HG02678 (cell line): ENCODE results near the gene SFT2D2.
A peak's percentile ranks its signal among the peaks of the same experiment; 100 is the strongest.
"Not testable (repeated sequence)": the region's sequence is repeated elsewhere in the genome, so short reads cannot be mapped to it uniquely, and the experiment has no call there.

ENCODE experiments used
- ATAC-seq: cut with Tn5 transposase; IDR thresholded peaks from one replicate; pipeline ENCODE4 v1.9.1; 2021; ENCODE audit warnings: mild to moderate bottlenecking, moderate library complexity; ENCODE audit not compliant: unreplicated experiment

Gene SFT2D2

GRCh38 chr1:168225476-168226190 is at the start of gene SFT2D2:
Gene SFT2D2 (plus strand): TSS chr1:168226004. CDS start chr1:168226080, 76 bp downstream.
- ATAC-seq: peak; percentile 87

DNA sequence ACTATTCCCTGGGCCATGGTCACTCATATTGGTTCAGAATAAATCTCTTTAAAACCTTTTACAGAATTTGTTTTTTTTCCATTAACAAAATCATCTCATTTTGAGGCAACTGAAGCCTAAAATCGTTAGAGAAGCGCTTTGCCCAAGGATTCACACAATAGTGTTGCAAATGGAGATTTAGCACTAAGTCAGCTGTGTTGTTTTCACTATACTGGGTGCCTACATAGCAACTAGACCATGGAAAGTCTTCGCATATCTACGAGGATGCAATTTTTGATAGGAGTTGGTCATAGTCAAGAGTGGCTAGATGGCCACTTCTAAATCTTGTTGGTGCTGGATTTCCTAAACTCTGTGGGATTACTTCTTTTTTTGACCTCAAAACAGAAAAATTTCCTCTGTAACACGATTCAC is 47.6 kb upstream of the SFT2D2 start:
- ATAC-seq: no peak

DNA sequence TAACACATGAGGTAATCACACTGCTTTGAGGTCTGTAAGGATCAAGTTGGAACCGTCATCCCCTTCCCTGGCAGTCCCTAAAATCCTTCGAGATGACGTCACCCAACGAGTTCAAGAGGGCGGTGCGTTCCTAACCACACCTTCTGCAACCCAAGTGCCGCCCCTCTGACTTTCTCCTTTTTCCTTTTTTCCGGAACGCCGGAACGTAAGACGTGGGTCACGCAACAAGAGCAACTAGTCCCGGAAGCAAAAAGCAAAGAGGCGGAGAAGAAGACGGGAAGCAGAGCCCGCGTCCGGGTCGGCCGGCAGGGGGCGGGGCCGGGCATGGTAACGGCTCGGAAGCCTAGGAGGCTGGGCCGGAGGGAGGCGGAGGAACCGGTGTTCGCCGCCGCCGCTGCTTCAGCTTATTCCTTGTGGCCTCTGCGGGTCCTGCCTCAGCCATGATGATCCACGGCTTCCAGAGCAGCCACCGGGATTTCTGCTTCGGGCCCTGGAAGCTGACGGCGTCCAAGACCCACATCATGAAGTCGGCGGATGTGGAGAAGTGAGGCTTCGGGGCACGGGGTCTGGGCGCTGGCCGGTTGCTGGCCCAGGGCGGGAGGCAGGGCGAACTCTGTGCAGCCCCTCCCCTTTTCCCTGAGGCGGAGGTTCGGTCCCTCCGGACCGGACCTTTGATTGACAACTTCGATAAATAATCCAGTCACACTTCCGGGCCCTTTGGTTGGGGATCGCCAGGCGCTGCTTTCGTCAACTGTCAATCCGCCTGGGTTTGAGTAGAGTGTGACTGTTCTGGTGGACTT is 47.0 kb upstream of the SFT2D2 start, which contains the start of gene TIPRL:
TSS of gene TIPRL (plus strand) at position 325 of the 800 bp plus-strand sequence. CDS start at position 441, 116 bp downstream.
- peak; percentile 93 for ATAC-seq

DNA sequence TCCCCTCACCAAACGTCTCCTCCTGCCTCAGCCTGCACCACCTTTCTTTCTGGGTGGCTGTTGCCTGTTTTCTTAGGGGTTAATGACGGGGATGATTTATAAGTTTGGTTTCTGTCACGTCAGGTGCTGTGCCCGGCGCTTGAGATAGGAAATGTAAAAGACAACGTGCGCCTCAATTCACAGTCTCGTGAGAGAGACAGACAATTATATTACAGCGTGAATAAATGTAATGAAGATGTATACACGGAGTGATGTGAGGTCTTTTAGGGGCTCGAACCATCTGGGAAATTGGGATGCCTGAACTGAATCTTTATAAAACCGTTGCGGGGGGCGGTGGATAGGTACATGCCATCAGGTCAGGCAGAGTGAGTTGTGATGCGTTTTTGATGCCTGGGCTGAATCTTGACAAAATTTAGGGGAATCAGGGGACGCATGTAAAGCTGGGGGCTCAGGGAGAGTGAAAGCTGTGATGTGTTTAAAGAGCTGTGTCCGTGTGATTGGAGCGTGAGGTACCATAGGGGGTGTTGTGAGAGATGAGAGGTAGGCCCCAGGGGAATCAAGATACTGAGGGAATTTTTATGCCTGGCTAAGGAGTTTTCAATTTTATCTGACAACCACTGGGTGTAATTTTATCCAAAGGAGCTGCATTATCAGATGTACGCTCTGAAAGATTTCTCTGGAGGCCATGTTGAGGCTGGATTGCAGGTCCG is 46.2 kb upstream of the SFT2D2 start:
- no peak for ATAC-seq

DNA sequence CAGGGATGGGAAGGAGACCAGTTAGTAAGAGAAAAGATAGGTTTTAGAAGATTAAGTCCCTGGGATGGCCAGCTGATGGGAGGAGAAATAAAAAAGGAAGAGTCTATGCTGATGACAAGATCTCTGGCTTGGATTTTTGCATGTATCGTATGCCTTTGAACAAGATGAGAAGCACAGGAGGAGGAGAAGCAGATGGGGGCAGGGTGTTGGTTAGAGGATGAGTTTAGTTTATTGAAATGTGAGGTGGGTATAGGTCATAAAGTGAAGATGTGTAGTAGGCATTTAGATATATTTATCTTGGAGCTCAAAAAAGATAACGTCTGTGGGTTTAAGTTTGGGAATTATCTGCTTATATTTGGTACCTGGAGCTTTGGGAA is 45.7 kb upstream of the SFT2D2 start:
- no peak for ATAC-seq

DNA sequence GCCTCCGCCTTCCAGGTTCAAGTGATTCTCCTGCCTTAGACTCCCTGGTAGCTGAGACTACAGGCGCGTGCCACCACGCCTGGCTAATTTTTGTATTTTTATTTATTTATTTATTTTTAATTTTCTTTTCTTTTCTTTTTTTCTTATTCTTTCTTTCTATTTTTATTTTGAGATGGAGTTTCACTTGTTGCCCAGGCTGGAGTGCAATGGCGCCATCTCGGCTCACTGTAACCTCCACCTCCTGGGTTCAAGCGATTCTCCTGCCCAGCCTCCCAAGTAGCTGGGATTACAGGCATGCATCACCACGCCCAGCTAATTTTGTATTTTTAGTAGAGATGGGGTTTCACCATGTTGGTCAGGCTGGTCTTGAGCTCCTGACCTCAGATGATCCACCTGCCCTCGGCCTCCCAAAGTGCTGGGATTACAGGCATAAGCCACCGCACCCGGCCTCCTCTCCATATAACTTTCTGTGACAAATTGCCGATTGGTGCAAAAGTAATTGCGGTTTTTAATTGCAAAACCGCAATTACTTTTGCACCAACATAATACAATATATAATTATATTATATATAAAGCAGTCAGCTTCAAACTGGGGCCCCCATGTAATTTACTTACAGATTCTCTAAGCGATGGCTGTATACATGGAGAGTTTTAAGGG is 44.6 kb upstream of the SFT2D2 start:
- ATAC-seq: not testable (repeated sequence)

DNA sequence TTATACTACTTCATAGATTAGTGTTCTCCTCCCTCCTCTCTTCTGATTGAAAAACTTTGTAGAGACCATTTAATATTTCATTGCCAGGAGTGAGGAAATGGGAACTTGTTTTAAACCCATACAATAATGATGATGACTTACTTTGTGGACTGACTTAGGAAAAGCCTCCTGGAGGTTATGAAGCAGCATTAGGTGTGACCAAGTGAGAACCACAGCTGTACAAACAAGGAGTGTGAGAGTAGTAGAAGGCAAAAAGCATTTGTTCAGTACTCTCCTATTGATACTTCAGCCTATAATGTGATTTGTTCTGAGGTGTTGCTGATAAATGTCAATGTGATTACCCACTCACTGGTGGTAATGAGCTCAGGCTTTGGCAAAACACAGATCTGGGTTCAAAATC is 38.6 kb upstream of the SFT2D2 start:
- no peak for ATAC-seq

DNA sequence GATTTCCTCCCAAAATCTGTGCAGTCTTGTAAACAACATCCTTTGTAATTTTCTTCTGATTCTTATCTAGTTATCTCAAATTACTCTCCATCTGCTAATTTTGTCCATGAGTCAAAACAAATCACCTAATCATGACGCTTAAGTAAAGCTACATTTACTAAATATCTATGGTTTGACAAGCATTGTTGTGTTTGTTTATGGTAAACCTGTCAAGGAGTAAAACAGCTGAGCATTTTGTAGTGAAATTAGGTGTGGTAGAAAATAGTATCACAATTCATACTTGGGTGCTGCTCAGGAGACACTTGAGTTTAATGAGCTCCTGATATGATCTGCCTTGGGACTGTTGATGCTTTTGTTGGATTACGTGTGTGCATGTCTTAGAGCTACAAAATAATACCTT is 35.4 kb upstream of the SFT2D2 start:
- no peak for ATAC-seq

DNA sequence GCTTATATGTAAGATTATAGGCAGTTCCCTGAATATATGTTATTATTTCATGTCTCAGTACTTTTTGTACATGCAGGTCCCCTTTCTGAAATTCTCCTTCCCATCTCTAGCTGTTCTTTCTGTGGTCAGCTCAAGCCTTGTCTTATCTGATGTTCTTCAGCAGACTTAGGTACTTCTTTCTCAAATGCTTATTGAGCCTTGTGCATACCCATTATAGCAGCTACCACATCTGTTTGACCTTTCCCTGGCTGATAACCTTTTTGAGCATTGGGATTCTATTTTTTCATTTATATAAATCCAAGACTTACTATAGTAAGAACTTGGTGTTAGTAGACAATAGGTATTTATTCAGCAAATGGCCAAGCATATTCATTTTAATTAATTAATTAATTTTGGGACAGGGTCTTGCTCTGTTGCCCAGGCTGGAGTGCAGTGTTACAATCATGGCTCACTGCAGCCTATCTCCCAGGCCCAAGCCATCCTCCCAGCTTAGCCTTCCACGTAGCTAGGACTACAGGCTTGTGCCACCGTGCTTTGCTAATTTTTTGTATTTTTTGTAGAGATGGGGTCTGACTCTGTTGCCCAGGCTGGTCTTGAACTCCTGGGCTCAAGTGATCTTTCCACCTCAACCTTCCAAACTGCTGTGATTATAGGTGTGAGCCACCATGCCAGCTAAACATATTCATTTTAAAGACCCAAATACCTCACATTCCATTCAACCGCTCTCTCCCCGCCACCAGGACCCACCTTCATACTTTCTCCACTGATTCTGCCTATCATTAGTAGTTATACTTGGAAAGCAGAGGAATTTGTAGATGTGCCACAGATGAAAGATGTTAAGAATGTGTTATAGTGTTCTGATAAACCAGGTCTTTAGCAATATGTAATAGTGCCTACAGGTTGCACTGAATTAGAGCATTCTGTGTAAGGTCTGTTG is 30.3 kb upstream of the SFT2D2 start:
- ATAC-seq: no peak

DNA sequence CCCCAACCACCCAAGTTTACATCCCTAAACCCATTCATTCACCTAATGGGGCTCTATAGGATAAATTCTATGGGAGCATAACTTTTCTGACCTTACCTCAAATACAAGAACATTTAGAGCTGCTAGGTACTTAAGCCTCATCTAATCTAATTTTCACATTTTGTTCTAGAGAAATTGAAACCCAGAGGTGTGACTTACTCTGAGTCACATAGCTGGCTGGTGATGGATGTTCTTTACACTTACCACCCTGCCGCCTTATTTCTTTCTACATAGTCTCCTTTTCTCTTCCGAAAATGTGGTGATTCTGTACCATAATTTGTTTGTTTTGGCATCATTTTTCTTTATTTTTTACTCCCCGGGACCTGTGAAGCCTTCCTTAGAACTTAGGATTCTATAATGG is 26.7 kb upstream of the SFT2D2 start:
- ATAC-seq: no peak

DNA sequence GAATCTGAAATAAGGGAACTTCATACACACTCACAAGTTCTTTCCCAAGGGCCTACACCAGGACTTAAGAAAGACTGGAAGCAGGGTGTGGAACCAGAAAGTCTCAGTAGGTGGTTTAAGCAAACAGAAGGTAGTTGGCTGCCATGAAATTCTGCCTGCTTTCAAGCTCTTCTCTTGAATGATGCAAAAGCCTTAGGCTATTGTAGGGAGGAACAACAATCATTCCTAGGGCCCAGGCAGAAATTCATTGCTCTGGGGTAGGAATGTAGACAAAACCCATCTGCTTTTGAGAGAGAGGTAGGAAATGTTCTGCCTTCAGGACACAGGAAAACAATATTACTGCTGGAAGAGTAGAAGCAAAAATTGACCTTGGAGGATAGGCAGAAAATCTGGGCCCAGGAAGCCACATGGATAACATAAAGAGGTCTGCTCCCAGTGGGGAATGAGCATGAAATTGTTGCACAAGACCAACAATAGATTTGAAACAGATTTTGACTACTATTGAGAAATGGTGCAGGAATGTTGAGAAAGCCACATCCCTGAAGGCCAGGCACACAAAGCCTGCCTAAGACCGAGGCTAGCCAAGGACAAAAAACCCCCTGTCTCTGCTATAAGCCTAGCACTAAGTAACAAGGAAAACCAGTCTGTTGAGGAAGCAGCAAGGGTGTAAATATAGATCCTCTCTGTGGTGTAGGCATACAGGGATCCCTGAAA is 22.7 kb upstream of the SFT2D2 start:
- ATAC-seq: no peak

GRCh38 chr1:168206111-168206510 is 19.7 kb upstream of the SFT2D2 start:
- no peak for ATAC-seq

DNA sequence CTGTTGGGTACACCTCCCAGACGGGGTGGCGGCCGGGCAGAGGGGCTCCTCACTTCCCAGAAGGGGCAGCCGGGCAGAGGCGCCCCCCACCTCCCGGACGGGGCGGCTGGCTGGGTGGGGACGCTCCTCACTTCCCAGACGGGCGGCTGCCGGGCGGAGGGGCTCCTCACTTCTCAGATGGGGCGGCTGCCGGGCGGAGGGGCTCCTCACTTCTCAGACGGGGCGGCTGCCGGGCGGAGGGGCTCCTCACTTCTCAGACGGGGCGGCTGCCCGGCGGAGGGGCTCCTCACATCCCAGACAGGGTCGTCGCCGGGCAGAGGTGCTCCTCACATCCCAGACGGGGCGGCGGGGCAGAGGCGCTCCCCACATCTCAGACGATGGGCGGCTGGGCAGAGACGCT is 18.1 kb upstream of the SFT2D2 start:
- ATAC-seq: not testable (repeated sequence)

- no peak for ATAC-seq
These were observed 15.5 kb upstream of the SFT2D2 start for GRCh38 chr1:168210312-168210711.

- no peak for ATAC-seq
These were observed 12.5 kb upstream of the SFT2D2 start for GRCh38 chr1:168213349-168213748.

- ATAC-seq: no peak
These were observed 9.6 kb upstream of the SFT2D2 start for GRCh38 chr1:168216171-168216570.

DNA sequence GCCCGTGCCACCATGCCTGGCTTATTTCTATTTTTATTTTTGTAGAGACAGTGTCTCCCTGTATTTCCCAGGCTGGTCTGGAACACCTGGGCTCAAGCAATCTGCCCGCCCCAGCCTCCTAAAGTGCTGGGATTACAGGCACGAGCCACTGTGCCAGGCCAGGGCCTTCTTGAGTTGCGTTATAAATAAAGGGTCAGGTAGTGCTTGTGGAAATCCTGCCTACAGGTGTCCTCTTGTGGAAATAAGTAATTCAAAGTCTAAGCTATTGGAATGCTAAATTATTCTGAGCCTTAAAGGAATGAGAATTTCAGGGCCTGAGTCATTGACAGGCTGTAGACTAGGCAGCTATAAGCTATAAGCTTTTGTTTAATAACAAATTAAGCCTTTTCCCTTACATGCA is 8.1 kb upstream of the SFT2D2 start:
- no peak for ATAC-seq

GRCh38 chr1:168218658-168219057 is 7.1 kb upstream of the SFT2D2 start:
- ATAC-seq: no peak

- no peak for ATAC-seq
These were observed 5.3 kb upstream of the SFT2D2 start for GRCh38 chr1:168220470-168220871.
